Choroid plexus epithelial cell (primary cell): Measurements from ENCODE around the gene SLC4A1.
A peak's percentile ranks its signal among the peaks of the same experiment; 100 is the strongest.

ENCODE experiments used
- DNase-seq: peaks from one replicate; pipeline ENCODE4 v3.0.0-alpha.2; 2010; ENCODE audit warnings: low read depth
- H3K4me3 ChIP-seq: 2 replicates; pipeline ENCODE4 v1.5.1; 2011; ENCODE audit warnings: low read depth, mild to moderate bottlenecking, control low read depth, low read length, moderate library complexity
- TF ChIP-seq, protein P1 (sequence below): conservative IDR thresholded peaks from 2 replicates; pipeline ENCODE4 v1.5.1; 2011; ENCODE audit warnings: low read depth, mild to moderate bottlenecking, control low read depth, inconsistent platforms, low read length, moderate library complexity

SLC4A1 gene

DNA sequence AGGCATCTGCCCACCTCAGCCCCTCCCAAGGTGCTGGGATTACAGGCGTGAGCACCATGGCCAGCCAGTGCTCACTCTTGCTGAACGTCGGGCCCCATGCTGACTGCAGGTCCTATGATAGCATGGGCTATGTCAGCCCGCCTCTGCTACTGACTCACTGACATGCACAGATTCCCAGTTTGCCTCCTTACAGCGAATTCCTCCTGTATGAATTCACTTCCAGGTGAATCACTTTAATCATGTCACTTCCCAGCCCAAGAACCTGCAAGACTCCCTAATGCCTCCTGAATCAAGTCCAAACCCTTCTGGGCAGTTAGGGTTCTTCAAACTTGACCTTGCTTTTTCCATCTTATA is 32.4 kb downstream of the SLC4A1 start:
- TF ChIP-seq, protein P1, sequence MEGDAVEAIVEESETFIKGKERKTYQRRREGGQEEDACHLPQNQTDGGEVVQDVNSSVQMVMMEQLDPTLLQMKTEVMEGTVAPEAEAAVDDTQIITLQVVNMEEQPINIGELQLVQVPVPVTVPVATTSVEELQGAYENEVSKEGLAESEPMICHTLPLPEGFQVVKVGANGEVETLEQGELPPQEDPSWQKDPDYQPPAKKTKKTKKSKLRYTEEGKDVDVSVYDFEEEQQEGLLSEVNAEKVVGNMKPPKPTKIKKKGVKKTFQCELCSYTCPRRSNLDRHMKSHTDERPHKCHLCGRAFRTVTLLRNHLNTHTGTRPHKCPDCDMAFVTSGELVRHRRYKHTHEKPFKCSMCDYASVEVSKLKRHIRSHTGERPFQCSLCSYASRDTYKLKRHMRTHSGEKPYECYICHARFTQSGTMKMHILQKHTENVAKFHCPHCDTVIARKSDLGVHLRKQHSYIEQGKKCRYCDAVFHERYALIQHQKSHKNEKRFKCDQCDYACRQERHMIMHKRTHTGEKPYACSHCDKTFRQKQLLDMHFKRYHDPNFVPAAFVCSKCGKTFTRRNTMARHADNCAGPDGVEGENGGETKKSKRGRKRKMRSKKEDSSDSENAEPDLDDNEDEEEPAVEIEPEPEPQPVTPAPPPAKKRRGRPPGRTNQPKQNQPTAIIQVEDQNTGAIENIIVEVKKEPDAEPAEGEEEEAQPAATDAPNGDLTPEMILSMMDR = no peak
- H3K4me3 ChIP-seq = no peak overlapping the region
- DNase-seq = peak; percentile 89

DNA sequence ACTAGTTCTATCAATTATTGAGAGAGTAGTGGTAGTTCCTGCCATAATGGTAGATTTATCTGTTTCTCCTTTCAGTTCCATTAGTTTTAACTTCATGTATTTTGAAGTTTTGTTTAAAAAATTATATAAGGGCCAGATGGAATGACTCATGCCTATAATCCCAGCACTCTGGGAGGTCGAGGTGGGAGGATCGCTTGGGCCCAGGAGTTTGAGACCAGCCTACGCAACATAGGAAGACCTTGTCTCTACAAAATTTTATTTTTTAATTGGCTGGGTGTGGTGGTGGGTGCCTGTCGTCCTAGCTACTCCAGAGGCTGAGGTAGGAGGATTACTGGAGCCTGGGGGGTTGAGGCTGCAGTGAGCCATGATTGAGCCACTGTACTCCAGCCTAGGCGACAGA is 34.4 kb downstream of the SLC4A1 start:
- H3K4me3 ChIP-seq = no peak overlapping the region
- TF ChIP-seq, protein P1 = no peak
- no peak for DNase-seq

DNA sequence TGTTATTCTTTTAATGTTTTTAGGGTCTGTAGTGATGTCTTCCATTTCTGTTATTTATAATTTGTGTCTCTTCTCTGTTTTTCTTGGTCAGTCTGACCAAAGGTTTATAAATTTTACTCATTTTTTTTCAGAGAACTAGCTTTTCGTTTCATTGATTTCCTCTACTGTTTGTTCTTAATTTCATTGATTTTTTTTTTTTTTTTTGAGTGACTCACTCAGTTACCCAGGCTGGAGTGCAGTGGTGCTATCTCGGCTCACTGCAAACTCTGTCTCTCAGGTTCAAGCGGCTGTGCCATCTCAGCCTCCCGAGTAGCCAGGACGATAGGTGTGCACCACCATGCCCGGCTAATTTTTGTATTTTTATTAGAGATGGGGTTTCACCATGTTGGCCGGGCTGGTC is 35.9 kb downstream of the SLC4A1 start:
- TF ChIP-seq, protein P1 = no peak
- DNase-seq = no peak
- H3K4me3 ChIP-seq = no peak overlapping the region

DNA sequence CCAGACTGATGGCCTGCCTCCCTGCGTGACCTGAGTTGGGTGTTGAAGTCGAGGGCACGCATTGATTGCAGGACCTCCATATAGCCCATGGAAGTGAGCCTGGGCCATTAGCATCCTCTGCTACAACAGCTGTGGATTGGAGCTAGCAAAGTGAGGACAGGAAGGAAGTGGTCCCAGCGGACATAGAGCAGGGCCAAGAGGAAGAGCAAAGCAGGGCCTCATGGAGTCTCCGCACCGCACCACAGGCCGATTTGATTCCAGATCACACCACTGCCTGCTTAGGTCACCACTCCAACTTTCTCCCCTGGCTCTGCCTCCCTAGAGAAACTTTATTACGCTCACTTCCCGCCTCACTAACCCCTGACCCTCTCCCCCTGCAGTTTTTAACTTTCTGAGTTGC is 37.8 kb downstream of the SLC4A1 start:
- no peak overlapping the region for H3K4me3 ChIP-seq
- TF ChIP-seq, protein P1 = no peak
- no peak for DNase-seq

DNA sequence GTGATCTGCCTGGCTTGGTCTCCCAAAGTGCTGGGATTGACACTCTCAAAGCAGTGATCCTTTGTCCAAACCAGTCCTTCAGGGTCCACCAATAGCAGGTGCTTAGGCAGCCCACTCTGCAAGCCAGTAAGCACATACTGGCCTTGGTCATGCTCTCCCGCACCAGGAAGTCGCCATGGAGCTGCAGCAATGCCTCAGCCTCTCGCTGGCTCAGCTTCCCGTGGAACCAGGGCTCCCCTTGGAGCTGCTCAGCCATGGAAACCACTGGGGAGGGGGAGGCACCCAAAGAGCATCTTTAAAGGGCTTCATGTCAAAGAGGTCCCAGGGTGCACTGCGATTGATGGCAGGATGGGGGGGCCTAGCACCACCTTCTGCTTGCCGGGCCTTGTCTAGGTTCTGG is 38.8 kb downstream of the SLC4A1 start:
- H3K4me3 ChIP-seq = no peak overlapping the region
- DNase-seq = no peak
- TF ChIP-seq, protein P1 = no peak

DNA sequence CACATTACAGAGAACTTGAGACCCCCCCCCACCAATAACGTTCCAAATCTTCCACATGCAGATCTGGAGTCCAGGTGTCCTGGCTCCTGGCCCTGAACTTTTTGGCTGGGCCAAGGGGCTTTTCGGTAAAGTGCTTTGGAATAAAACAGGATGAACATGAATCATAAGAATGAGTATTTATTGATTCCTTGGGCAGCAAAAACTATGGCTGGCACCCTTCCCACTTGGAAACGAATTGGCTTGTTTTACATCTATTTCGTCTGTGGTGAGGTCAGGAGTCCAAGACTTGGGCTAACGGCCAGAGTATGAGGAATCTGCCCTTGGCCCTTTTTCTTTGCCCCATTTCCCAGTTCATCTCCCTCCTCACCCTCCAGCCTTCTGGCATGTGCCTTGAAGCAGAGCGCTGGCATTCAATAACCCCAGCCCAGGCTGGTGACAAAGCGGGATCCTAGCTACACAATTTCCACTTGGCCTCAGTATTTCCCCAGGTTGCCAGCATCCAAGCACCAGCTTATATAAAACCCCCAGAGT is 44.3 kb downstream of the SLC4A1 start:
- H3K4me3 ChIP-seq = no peak overlapping the region
- DNase-seq = no peak
- TF ChIP-seq, protein P1 = no peak

DNA sequence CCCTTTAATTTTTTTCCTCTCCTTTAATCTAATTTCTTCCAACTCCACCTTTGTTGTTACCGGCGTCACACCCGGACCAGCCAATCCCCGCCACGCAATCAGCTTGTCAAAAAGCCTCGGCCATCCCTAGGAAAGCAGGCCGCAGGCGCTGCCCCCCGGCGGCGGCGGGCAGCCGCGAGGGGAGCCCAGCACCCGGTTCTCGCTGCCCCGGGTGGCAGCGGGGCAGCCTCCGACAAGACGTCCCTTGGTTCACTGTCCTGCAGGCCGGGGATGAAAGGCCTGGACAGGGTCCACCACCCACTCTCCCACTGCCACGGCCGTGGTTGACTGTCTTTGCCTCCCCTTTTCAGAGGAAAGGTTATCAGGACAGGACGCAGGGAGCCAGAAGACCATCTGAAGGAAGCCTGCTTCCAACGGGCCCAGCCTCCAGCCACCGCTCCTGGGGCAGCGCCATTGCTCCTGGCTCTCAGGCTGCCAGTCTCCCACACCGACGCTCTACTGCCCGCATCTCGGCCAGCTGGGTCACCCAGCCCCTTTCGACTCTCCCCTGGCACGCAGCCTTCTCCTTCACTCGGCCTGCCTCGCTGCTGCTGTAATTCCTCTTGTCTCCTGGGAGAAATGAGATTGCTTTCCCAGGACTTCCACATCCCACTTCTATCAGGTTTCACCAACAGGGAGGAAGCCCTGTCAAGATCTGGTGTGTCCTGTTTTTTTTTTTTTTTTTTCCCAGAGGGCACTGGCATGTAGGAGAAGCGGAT is 45.6 kb downstream of the SLC4A1 start:
- TF ChIP-seq, protein P1 = no peak
- H3K4me3 ChIP-seq = peak overlapping the region; percentile 90
- peak; percentile 73 for DNase-seq
